ENCODE measurements around the gene ITPKB. TPM values are rescaled to one million over a fixed set of nuclear protein-coding genes. Genes with fewer than 3 reads are reported as not detected.

ITPKB gene
- total RNA-seq, 2 donors from 2014 or later, result 13.0 to 21.1 TPM

- intact Hi-C loops (cut with DNase I), result no loop called here
- ATAC-seq, result peak; percentile 13
- no peaks in the 10 kb centered on the region for H3K36me3 ChIP-seq (replicated peaks in 1 of 2; ENCODE audit: insufficient read depth in 1 of 2, low read depth in 2 of 2)
- H3K4me3 ChIP-seq, result no peak overlapping the region
- no peak overlapping the region for H3K27ac ChIP-seq
- TF ChIP-seq, protein P1, sequence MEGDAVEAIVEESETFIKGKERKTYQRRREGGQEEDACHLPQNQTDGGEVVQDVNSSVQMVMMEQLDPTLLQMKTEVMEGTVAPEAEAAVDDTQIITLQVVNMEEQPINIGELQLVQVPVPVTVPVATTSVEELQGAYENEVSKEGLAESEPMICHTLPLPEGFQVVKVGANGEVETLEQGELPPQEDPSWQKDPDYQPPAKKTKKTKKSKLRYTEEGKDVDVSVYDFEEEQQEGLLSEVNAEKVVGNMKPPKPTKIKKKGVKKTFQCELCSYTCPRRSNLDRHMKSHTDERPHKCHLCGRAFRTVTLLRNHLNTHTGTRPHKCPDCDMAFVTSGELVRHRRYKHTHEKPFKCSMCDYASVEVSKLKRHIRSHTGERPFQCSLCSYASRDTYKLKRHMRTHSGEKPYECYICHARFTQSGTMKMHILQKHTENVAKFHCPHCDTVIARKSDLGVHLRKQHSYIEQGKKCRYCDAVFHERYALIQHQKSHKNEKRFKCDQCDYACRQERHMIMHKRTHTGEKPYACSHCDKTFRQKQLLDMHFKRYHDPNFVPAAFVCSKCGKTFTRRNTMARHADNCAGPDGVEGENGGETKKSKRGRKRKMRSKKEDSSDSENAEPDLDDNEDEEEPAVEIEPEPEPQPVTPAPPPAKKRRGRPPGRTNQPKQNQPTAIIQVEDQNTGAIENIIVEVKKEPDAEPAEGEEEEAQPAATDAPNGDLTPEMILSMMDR (IDR thresholded peaks at IDR 0.05), result no peak
- peaks cover 7% of the 10 kb centered on the region for H3K4me1 ChIP-seq
- no peaks in the 10 kb centered on the region for H3K9me3 ChIP-seq
- no peak for DNase-seq
- WGBS, 2 donors, result 25 to 34% methylated on average over 2 to 7 of the region's 7 CpGs
- H3K27me3 ChIP-seq, result no peaks in the 10 kb centered on the region
These were observed 105.4 kb downstream of the ITPKB start for GRCh38 chr1:226633541-226634165.

DNA sequence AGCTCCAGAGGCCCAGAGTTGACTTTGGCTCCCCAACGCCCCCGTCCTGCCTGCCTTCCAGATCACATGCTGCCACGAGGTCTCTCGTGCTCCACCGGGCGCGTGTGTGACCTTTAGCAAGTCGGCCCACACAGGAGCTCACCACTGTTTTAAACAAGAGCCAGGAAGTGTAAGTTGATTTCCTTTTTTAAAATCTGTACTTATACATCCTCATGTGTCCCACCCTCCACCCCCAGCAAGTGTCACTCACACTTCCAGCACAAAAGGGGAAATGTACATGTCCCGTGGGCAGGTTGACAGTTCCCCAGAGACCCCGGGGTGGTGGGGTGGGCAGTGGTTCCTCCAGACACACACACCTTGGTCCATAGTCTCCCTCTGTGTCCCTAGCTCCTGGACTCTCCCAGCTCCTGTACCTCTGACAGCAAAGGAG is 106.1 kb downstream of the ITPKB start:
- DNase-seq (no peak), ATAC-seq (no peak)
- no peak for TF ChIP-seq POLR2A (IDR thresholded peaks at IDR 0.05)
- TF ChIP-seq, protein P1 (IDR thresholded peaks at IDR 0.05), result no peak
- Histone ChIP-seq H3K4me3 (no peak overlapping the region), H3K4me1 (peaks cover 7% of the 10 kb centered on the region), H3K36me3 (replicated peaks in 1 of 2; ENCODE audit: insufficient read depth in 1 of 2, low read depth in 2 of 2) (no peaks in the 10 kb centered on the region), H3K27ac (no peak overlapping the region), H3K27me3 (no peaks in the 10 kb centered on the region), H3K9me3 (no peaks in the 10 kb centered on the region)
- WGBS, 2 donors, result 72 to 94% methylated on average over 8 to 10 of the region's 10 CpGs
- intact Hi-C loops (cut with DNase I), result no loop called here

DNA sequence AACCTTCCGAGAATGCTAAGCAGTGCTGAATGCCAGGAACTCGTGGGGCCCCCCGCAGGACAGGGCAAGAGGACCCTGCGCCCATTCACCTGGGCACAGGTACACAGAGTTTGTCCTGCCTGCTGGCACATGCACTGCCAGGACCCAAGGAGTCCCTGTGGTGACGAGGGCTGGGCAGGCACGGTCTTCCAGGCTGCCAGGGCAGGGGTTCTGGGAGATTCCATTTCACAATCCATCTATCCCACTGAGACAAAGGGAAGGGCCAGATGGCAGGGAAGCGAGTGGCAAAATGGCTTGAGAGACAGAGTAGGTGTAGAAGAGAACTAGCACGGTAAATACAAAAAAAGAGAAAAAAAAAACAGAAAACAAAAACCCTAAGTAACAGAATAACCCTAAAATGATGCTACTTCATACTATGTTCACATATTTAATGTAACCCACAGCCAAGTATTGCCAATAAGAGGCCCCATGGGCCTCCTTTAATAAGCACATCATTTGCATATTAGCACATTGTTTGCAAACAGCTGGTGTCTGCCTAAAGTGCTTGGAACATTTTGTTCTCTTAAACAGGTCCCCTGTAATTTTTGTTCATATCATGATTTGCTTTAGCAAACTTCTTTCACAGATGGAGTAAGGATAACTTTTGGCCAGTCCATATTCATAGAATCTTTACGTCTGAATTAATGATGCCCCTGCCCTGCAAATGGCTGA is 106.8 kb downstream of the ITPKB start:
- intact Hi-C loops (cut with DNase I), result no loop called here
- peaks cover 7% of the 10 kb centered on the region for H3K4me1 ChIP-seq
- no peaks in the 10 kb centered on the region for H3K9me3 ChIP-seq
- TF ChIP-seq, protein P1 (IDR thresholded peaks at IDR 0.05), result no peak
- TF ChIP-seq POLR2A (IDR thresholded peaks at IDR 0.05), result no peak
- no peak for DNase-seq
- 80 to 87% methylated on average over 9 of the region's 9 CpGs for WGBS, 2 donors
- no peak overlapping the region for H3K4me3 ChIP-seq
- H3K36me3 ChIP-seq (replicated peaks in 1 of 2; ENCODE audit: insufficient read depth in 1 of 2, low read depth in 2 of 2), result no peaks in the 10 kb centered on the region
- no peaks in the 10 kb centered on the region for H3K27me3 ChIP-seq
- no peak for ATAC-seq
- H3K27ac ChIP-seq, result no peak overlapping the region

DNA sequence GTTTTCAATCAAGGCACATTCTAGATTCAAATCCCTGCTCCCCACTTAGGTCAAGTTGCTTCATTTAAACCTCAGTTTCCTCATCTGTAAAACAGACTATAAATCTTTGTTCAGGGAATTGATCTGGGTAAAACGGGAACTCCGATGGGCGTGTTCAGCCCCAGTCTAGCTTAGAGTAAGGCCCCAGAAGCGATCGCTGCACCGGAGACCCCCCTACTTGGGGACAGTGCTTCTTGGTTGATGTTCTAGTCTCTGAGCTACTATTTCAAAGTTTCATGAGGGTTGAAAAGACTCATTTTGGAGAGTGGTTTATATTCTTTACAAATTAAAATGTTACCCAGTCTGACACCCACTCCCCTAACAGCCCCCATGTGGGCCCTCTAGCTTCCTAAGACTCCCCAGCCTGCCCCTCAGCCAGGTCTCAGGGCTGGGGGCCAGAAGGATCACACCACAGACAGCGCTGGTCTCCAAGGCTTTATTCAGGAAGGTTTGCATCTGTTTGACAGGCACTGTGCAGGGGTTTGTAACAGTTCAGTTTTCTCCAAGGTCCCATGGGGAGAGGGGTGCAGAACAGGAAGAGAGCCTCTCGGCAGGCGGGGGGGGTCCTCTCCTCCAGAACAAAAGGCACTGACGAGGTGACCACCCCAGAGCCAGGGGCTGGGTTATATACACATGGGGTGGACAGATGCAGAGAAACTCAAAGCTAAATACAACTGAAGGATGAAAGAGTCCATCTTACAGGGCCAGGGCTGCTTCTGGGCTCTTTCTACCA is 107.7 kb downstream of the ITPKB start:
- Histone ChIP-seq H3K4me1 (peaks cover 10% of the 10 kb centered on the region), H3K4me3 (no peak overlapping the region), H3K9me3 (no peaks in the 10 kb centered on the region), H3K27ac (no peak overlapping the region), H3K27me3 (no peaks in the 10 kb centered on the region), H3K36me3 (replicated peaks in 1 of 2; ENCODE audit: insufficient read depth in 1 of 2, low read depth in 2 of 2) (no peaks in the 10 kb centered on the region)
- no peak for DNase-seq
- 76 to 77% methylated on average over 10 of the region's 10 CpGs for WGBS, 2 donors
- intact Hi-C loops (cut with DNase I), result no loop called here
- ATAC-seq, result no peak
- no peak for TF ChIP-seq POLR2A (IDR thresholded peaks at IDR 0.05)
- TF ChIP-seq, protein P1 (IDR thresholded peaks at IDR 0.05), result no peak
